Endothelial cell of umbilical vein (primary cell): ENCODE data around the gene IZUMO4.

Source experiments
- EZH2 ChIP-seq: IDR thresholded peaks from 2 replicates; pipeline ENCODE4 v1.6.1; 2012; ENCODE audit warnings: borderline replicate concordance, low read depth, mild to moderate bottlenecking, moderate library complexity, low read length, inconsistent platforms; ENCODE audit not compliant: severe bottlenecking
- POLR2AphosphoS5 ChIP-seq: IDR thresholded peaks from 2 replicates; pipeline ENCODE4 v1.6.1; 2012; ENCODE audit warnings: low read depth, mild to moderate bottlenecking, control low read depth, low read length, moderate library complexity; ENCODE audit not compliant: insufficient read depth
- TF ChIP-seq, protein P1 (sequence below), 2 donors: IDR thresholded peaks; 1 replicate in 1 of 2; 2 replicates in 1 of 2; pipeline ENCODE4 v1.5.1; 2011; ENCODE audit warnings: low read length in 2 of 2, mild to moderate bottlenecking in 2 of 2, moderate library complexity in 2 of 2, control low read depth in 1 of 2, inconsistent platforms in 1 of 2, low read depth in 1 of 2; ENCODE audit not compliant: insufficient read depth in 1 of 2; ENCODE audit errors: extremely low read depth in 1 of 2
- TF ChIP-seq, protein P2 (sequence below): IDR thresholded peaks from 2 replicates; pipeline ENCODE4 v1.6.1; 2011; ENCODE audit not compliant: insufficient read depth, insufficient read length

DNA sequence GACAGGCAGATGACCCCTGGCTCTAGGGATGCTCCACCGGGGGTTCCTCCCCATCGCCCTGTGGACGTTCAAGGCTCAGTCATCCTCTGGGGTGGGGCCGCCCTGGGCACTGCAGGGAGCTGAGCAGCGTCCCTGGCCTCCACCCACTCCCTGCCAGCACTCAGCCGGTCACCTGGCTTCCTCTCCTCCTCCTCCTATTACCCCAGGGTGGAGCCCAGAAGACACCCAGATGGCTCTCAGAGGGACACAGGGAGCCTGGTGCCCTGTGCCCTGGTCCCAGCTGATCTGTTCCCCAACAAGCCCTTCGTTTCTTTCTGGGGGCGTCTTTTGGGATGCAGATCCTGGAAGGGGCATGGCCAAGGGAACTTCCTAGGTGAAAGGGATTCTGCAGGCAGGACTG lies 42.0 kb upstream of the IZUMO4 start:
- TF ChIP-seq, protein P1, sequence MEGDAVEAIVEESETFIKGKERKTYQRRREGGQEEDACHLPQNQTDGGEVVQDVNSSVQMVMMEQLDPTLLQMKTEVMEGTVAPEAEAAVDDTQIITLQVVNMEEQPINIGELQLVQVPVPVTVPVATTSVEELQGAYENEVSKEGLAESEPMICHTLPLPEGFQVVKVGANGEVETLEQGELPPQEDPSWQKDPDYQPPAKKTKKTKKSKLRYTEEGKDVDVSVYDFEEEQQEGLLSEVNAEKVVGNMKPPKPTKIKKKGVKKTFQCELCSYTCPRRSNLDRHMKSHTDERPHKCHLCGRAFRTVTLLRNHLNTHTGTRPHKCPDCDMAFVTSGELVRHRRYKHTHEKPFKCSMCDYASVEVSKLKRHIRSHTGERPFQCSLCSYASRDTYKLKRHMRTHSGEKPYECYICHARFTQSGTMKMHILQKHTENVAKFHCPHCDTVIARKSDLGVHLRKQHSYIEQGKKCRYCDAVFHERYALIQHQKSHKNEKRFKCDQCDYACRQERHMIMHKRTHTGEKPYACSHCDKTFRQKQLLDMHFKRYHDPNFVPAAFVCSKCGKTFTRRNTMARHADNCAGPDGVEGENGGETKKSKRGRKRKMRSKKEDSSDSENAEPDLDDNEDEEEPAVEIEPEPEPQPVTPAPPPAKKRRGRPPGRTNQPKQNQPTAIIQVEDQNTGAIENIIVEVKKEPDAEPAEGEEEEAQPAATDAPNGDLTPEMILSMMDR (IDR thresholded peaks at IDR 0.05; ENCODE audit: extremely low read depth in 1 of 2, insufficient read depth in 1 of 2, low read depth in 1 of 2, low read length in 2 of 2), result no peak
- TF ChIP-seq POLR2AphosphoS5 (no peak), EZH2 (no peak)
- TF ChIP-seq, protein P2, sequence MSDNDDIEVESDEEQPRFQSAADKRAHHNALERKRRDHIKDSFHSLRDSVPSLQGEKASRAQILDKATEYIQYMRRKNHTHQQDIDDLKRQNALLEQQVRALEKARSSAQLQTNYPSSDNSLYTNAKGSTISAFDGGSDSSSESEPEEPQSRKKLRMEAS, result no peak
